HCT116 (cell line): ENCODE measurements around the gene PTDSS2.

ENCODE experiments used
- ATF3 ChIP-seq: IDR thresholded peaks from 2 replicates; pipeline ENCODE4 v1.6.1; 2012
- CEBPB ChIP-seq: IDR thresholded peaks from 2 replicates; pipeline ENCODE4 v1.6.1; 2012; ENCODE audit warnings: low read depth
- CTCF ChIP-seq, 3 experiments: fragments of 200-600 bp in 1 of 3; sonication (generic) in 1 of 3; IDR thresholded peaks in 2 of 3; conservative IDR thresholded peaks in 1 of 3; 2 replicates each; pipeline ENCODE4 v1.5.1; 2012 to 2017; ENCODE audit warnings: low read depth in 2 of 3, low read length in 2 of 3, antibody characterized with exemption in 1 of 3, borderline replicate concordance in 1 of 3, control low read depth in 1 of 3, mild to moderate bottlenecking in 1 of 3, mixed read lengths in 1 of 3, mixed run types in 1 of 3, moderate library complexity in 1 of 3; ENCODE audit not compliant: insufficient read depth in 1 of 3
- EZH2 ChIP-seq: fragments of 200-600 bp; sonication (generic); IDR thresholded peaks from 2 replicates; pipeline ENCODE4 v1.6.1; 2017; ENCODE audit warnings: antibody characterized with exemption, mixed run types
- EZH2phosphoT487 ChIP-seq: fragments of 200-600 bp; IDR thresholded peaks from 2 replicates; pipeline ENCODE4 v1.6.1; 2018; ENCODE audit warnings: antibody characterized with exemption, borderline replicate concordance
- FOSL1 ChIP-seq: IDR thresholded peaks from 2 replicates; pipeline ENCODE4 v1.6.1; 2012; ENCODE audit warnings: low read depth
- JUND ChIP-seq: IDR thresholded peaks from 2 replicates; pipeline ENCODE4 v1.6.1; 2012
- POLR2A ChIP-seq: IDR thresholded peaks from 2 replicates; pipeline ENCODE4 v1.7.0; 2011; ENCODE audit warnings: borderline replicate concordance; ENCODE audit not compliant: insufficient read depth, insufficient read length; ENCODE audit errors: extremely low read depth
- POLR2AphosphoS5 ChIP-seq: IDR thresholded peaks from 2 replicates; pipeline ENCODE4 v1.6.1; 2011; ENCODE audit warnings: mild to moderate bottlenecking, low read depth, low read length, moderate library complexity
- REST ChIP-seq: IDR thresholded peaks from 2 replicates; pipeline ENCODE4 v1.6.1; 2012; ENCODE audit warnings: low read depth
- SP1 ChIP-seq: IDR thresholded peaks from 2 replicates; pipeline ENCODE4 v1.6.1; 2012; ENCODE audit warnings: low read depth
- YY1 ChIP-seq: IDR thresholded peaks from 2 replicates; pipeline ENCODE4 v1.6.1; 2011; ENCODE audit warnings: low read length, low read depth, moderate library complexity, mild to moderate bottlenecking; ENCODE audit not compliant: insufficient replicate concordance; ENCODE audit errors: extremely low read depth
- ZFX ChIP-seq: fragments of 450-650 bp; IDR thresholded peaks from 2 replicates; pipeline ENCODE4 v1.6.1; 2017

- TF ChIP-seq CTCF (IDR thresholded peaks at IDR 0.05 in 2 of 3, conservative IDR thresholded peaks at IDR 0.05 in 1 of 3; ENCODE audit: borderline replicate concordance in 1 of 3, insufficient read depth in 1 of 3, low read depth in 2 of 3, low read length in 2 of 3) (no peak), REST (no peak), POLR2A (no peak), JUND (no peak), POLR2AphosphoS5 (no peak), YY1 (no peak), EZH2phosphoT487 (no peak), FOSL1 (no peak), ZFX (no peak), ATF3 (no peak), EZH2 (no peak), SP1 (no peak), CEBPB (no peak)
Observed at GRCh38 chr11:499201-500076, 49.4 kb downstream of the PTDSS2 start.
